HG02870 (cell line): ENCODE measurements around the gene CYP19A1.

Experiments
- ATAC-seq: cut with Tn5 transposase; IDR thresholded peaks from one replicate; pipeline ENCODE4 v1.9.1; 2021; ENCODE audit warnings: mild to moderate bottlenecking, moderate library complexity; ENCODE audit not compliant: unreplicated experiment

The CYP19A1 gene

GRCh38 chr15:51328926-51329325 lies 9.5 kb downstream of the CYP19A1 start:
- no peak for ATAC-seq

GRCh38 chr15:51327081-51327480 lies 11.3 kb downstream of the CYP19A1 start:
- no peak for ATAC-seq

- no peak for ATAC-seq
These were observed 13.2 kb downstream of the CYP19A1 start for GRCh38 chr15:51325167-51325566.

- ATAC-seq = no peak
These were observed 14.6 kb downstream of the CYP19A1 start for GRCh38 chr15:51323749-51324148.

GRCh38 chr15:51322621-51323296 lies 15.6 kb downstream of the CYP19A1 start:
- no peak for ATAC-seq

GRCh38 chr15:51321316-51321715 lies 17.1 kb downstream of the CYP19A1 start:
- ATAC-seq = no peak

- ATAC-seq = no peak
These were observed 17.6 kb downstream of the CYP19A1 start for GRCh38 chr15:51320843-51321242.

GRCh38 chr15:51319539-51319938 lies 18.9 kb downstream of the CYP19A1 start:
- ATAC-seq = no peak

- ATAC-seq = no peak
These were observed 19.8 kb downstream of the CYP19A1 start for GRCh38 chr15:51318382-51319150.

GRCh38 chr15:51316636-51317035 lies 21.8 kb downstream of the CYP19A1 start:
- no peak for ATAC-seq

GRCh38 chr15:51315726-51316125 lies 22.7 kb downstream of the CYP19A1 start:
- no peak for ATAC-seq

- no peak for ATAC-seq
These were observed 23.7 kb downstream of the CYP19A1 start for GRCh38 chr15:51314391-51315337.

- ATAC-seq = no peak
These were observed 24.6 kb downstream of the CYP19A1 start for GRCh38 chr15:51313644-51314280.

GRCh38 chr15:51313074-51313393 lies 25.4 kb downstream of the CYP19A1 start:
- ATAC-seq = no peak

- no peak for ATAC-seq
These were observed 26.0 kb downstream of the CYP19A1 start for GRCh38 chr15:51312166-51313073.

- ATAC-seq = no peak
These were observed 26.9 kb downstream of the CYP19A1 start for GRCh38 chr15:51311510-51311909.

- ATAC-seq = no peak
These were observed 28.3 kb downstream of the CYP19A1 start for GRCh38 chr15:51310064-51310463.

GRCh38 chr15:51307811-51308210 lies 30.6 kb downstream of the CYP19A1 start:
- no peak for ATAC-seq

- no peak for ATAC-seq
These were observed 31.1 kb downstream of the CYP19A1 start for GRCh38 chr15:51307325-51307724.

- ATAC-seq = no peak
These were observed 34.9 kb downstream of the CYP19A1 start for GRCh38 chr15:51303462-51303980.
